Endothelial cell (in vitro differentiated cells): ENCODE measurements around the gene COTL1. TPM values are rescaled to one million over a fixed set of nuclear protein-coding genes. Genes with fewer than 3 reads are reported as not detected.

Source experiments
- DNase-seq: peaks from one replicate; pipeline ENCODE4 v3.0.0; 2021; ENCODE audit warnings: low spot score
- H3K27ac Mint-ChIP-seq: one replicate; pipeline ENCODE4 v1.8.0; 2021; ENCODE audit warnings: mixed read lengths, inconsistent platforms; ENCODE audit not compliant: unreplicated experiment
- H3K27me3 Mint-ChIP-seq: one replicate; pipeline ENCODE4 v1.8.0; 2021; ENCODE audit warnings: mild to moderate bottlenecking, moderate library complexity, mixed read lengths, inconsistent platforms; ENCODE audit not compliant: unreplicated experiment
- H3K36me3 Mint-ChIP-seq: one replicate; pipeline ENCODE4 v1.8.0; 2021; ENCODE audit warnings: mild to moderate bottlenecking, low read depth, mixed read lengths, inconsistent platforms; ENCODE audit not compliant: unreplicated experiment
- H3K4me1 Mint-ChIP-seq: one replicate; pipeline ENCODE4 v1.8.0; 2021; ENCODE audit warnings: mild to moderate bottlenecking, mixed read lengths, inconsistent platforms; ENCODE audit not compliant: unreplicated experiment
- H3K4me3 Mint-ChIP-seq: one replicate; pipeline ENCODE4 v1.8.0; 2021; ENCODE audit warnings: mild to moderate bottlenecking, mixed read lengths, inconsistent platforms; ENCODE audit not compliant: unreplicated experiment
- H3K9me3 Mint-ChIP-seq: one replicate; pipeline ENCODE4 v1.8.0; 2021; ENCODE audit warnings: mixed read lengths, inconsistent platforms; ENCODE audit not compliant: unreplicated experiment
- CTCF ChIP-seq: fragments of 200-600 bp; sonication (generic); IDR thresholded peaks from one replicate; pipeline ENCODE4 v1.5.0; 2021; ENCODE audit warnings: antibody characterized with exemption; ENCODE audit not compliant: unreplicated experiment
- total RNA-seq: library from RNA; stranded (reverse); fragmentation: NEBNext Ultra II Directional; extraction: Animal tissue kit (Norgen Biotek cat#: 25700); gene quantifications from one replicate; pipeline ENCODE4 v1.2.1, GENCODE V29; 2021; ENCODE audit not compliant: unreplicated experiment

Gene COTL1
- total RNA-seq, 1 donor from 2014 or later = 87.3 TPM

GRCh38 chr16:84594725-84595038 lies 23.2 kb downstream of the COTL1 start:
- no peak for DNase-seq
- H3K27me3 Mint-ChIP-seq = peaks cover 6% of the 10 kb centered on the region
- no peak overlapping the region for H3K27ac Mint-ChIP-seq
- peaks cover 4% of the 10 kb centered on the region for H3K36me3 Mint-ChIP-seq
- no peak overlapping the region for H3K4me3 Mint-ChIP-seq
- no peaks in the 10 kb centered on the region for H3K9me3 Mint-ChIP-seq
- peaks cover 28% of the 10 kb centered on the region for H3K4me1 Mint-ChIP-seq
- no peak for TF ChIP-seq CTCF

DNA sequence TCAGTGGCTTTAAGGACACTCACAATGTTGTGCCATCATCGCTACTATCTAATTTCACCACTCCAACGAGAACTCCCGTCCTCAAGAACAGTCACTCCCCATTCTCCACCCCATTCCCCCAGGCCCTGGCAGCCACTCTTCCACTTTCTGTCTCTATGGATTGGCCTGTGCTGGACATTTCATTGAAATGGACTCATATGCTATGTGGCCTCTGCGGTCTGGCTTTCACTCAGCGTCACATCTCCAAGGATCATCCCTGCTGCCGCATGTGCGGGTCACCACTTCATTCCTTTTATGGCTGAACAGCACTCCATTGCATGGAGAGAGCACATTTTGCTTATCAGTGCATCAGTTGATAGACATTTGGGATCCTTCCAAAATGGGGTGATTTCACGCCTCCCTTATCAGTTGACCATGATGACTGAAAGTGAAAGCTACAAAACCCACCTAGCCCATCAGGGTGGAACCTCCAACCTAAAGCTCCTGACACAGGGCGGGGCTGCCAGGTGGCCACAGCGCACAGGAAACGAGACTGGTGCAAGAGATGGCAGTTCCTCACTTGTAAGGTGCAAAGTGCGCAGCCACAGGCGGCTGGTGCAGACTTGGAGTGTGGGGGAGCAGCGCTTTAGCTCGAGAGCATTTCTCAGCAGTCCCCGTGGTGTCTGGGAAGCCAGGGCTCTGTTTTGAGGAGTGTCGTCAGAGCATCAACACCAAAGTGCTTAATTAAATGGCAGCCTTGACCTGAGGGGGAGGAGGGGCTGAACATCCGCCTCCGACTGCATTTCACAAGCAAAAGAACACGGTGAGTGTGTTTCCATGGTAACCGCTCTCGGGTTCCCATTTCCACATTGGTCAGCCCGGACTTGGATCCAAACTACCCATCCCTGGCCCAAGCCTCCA lies 23.8 kb downstream of the COTL1 start:
- no peak for TF ChIP-seq CTCF
- Mint-ChIP-seq H3K27me3 (peaks cover 4% of the 10 kb centered on the region), H3K4me1 (peaks cover 22% of the 10 kb centered on the region), H3K27ac (no peak overlapping the region), H3K36me3 (peaks cover 4% of the 10 kb centered on the region), H3K9me3 (no peaks in the 10 kb centered on the region), H3K4me3 (no peak overlapping the region)
- no peak for DNase-seq

DNA sequence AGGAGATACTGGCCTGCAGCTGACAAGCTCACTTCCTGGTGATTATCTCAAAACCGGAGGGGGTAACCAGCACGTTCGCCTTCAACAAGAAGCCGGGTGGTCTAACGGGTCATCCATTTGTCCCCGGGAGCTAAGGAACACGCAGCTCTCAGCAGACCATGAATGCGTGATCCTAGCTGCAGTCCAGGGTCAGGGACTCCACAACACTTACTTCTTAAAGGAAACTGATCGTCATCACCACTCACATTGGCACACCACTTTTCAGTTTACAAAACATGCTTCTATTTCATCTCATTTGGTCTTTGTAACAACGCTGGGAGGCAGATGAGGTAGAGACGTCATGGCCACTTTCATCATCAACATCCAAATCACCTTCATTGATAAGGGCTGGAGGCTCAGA lies 25.2 kb downstream of the COTL1 start:
- Mint-ChIP-seq H3K27ac (no peak overlapping the region), H3K9me3 (no peaks in the 10 kb centered on the region)

DNA sequence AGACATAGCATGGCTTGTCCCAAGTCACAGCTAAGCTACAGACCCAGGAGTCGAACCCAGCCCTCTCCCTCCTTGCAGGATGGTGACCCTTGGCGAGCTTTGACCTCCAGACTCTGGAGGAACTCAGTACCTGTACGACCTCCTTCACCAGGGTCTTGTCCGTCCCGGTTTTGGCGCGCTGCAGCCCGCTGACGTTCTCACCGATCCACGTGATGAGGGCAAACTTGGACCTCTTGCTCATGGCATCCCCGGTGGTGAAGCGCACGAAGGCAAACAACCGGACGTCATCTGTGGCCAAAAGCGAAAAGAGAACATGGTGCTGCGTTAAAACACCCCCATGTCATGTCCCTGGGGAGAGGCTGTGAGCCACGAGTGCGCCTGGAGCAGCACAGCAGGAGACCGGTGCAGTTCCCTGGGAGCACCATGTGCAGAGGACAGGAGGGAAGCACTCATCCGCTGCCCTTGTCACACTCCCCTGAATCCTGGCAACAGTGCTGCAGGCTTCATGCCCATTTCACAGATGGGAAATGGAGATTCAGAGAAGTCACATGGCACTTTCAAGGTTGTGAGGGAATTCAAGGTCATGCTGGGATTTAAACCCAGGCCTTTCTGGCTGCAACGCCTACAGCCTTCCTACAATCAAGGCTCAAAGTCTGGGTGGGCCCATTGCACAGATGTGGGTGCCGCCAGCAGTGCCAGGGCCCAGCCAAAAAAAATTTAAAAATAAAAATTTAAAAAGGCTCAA lies 27.7 kb downstream of the COTL1 start:
- Mint-ChIP-seq H3K27me3 (peaks cover 4% of the 10 kb centered on the region), H3K9me3 (no peaks in the 10 kb centered on the region), H3K27ac (no peak overlapping the region), H3K4me3 (no peak overlapping the region), H3K4me1 (peaks cover 4% of the 10 kb centered on the region), H3K36me3 (no peaks in the 10 kb centered on the region)
- no peak for DNase-seq
- no peak for TF ChIP-seq CTCF

More for the DNA sequence above, 25.2 kb downstream of the COTL1 start:
- Mint-ChIP-seq H3K4me3 (no peak overlapping the region), H3K36me3 (peaks cover 4% of the 10 kb centered on the region), H3K27me3 (peaks cover 4% of the 10 kb centered on the region), H3K4me1 (peaks cover 15% of the 10 kb centered on the region)
- no peak for DNase-seq
- no peak for TF ChIP-seq CTCF

DNA sequence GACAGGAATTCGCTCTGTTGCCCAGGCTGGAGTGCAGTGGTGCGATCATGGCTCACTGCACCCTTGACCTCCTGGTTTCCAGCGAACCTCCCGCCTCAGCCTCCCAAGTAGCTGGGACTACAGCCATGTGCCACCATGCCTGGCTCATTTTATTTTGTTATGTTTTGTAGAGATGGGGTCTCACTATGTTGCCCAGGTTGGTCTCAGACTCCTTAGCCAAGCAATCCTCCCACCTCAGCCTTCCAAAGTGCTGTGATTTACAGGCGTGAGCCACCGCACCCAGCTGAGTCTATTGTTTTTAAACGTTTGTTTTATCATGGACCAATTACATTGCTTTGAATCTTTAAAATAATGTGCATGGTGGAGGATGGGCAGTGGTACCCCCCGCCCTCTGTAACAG lies 28.9 kb downstream of the COTL1 start:
- no peak overlapping the region for H3K4me3 Mint-ChIP-seq
- peaks cover 2% of the 10 kb centered on the region for H3K27me3 Mint-ChIP-seq
- H3K4me1 Mint-ChIP-seq = peaks cover 4% of the 10 kb centered on the region
- no peaks in the 10 kb centered on the region for H3K9me3 Mint-ChIP-seq
- no peak for DNase-seq
- H3K27ac Mint-ChIP-seq = no peak overlapping the region
- TF ChIP-seq CTCF = no peak
- H3K36me3 Mint-ChIP-seq = no peaks in the 10 kb centered on the region
